GM12878 (cell line): ENCODE measurements around the gene PXDC1. TPM values are rescaled to one million over a fixed set of nuclear protein-coding genes. Genes with fewer than 3 reads are reported as not detected.

Experiments
- CHD2 ChIP-seq: IDR thresholded peaks from 2 replicates; pipeline ENCODE4 v1.6.1; 2011; ENCODE audit warnings: low read depth, low read length, improper control_type of control experiment, borderline replicate concordance
- FOXM1 ChIP-seq: IDR thresholded peaks from 2 replicates; pipeline ENCODE4 v1.6.1; 2012; ENCODE audit warnings: low read depth, mild to moderate bottlenecking, inconsistent platforms, low read length, moderate library complexity
- IRF4 ChIP-seq: IDR thresholded peaks from 2 replicates; pipeline ENCODE4 v1.6.1; 2011; ENCODE audit warnings: low read depth, low read length
- NKRF ChIP-seq: fragments of 450-650 bp; conservative IDR thresholded peaks from 2 replicates; pipeline ENCODE4 v1.6.1; 2017; ENCODE audit warnings: mild to moderate bottlenecking, moderate library complexity
- PKNOX1 ChIP-seq: fragments of 450-650 bp; IDR thresholded peaks from 2 replicates; pipeline ENCODE4 v1.6.1; 2016; ENCODE audit warnings: mild to moderate bottlenecking
- TAF1 ChIP-seq: IDR thresholded peaks from 2 replicates; pipeline ENCODE4 v1.6.1; 2011; ENCODE audit warnings: mild to moderate bottlenecking, low read depth, low read length, borderline replicate concordance
- ZBED1 ChIP-seq: IDR thresholded peaks from 2 replicates; pipeline ENCODE4 v1.6.1; 2016; ENCODE audit warnings: borderline replicate concordance
- polyA plus RNA-seq, 11 experiments: library from polyadenylated mRNA; depleted of rRNA in 4 of 11; unstranded in 6 of 11; stranded (reverse) in 5 of 11; fragments of >200 nt; fragmentation: Nextera tagmentation in 4 of 11; fragmentation: Illumina TruSeq in 1 of 11; extraction: Ambion mirVana in 4 of 11; extraction: Trizol in 1 of 11; gene quantifications; 1 replicate in 1 of 11; 2 replicates in 10 of 11; pipeline versions ENCODE4 v1.2.1 to v1.2.3, GENCODE V29; 2011 to 2016; ENCODE audit warnings: inconsistent platforms in 2 of 11, missing spikeins in 2 of 11, low read depth in 1 of 11
- total RNA-seq, 4 experiments: library from RNA; depleted of rRNA in 3 of 4; stranded (reverse); fragments of >200 nt in 3 of 4; fragmentation: Illumina TruSeq in 1 of 4; extraction: Trizol in 1 of 4; gene quantifications; 2 replicates each; pipeline versions ENCODE4 v1.2.1 to v1.2.3, GENCODE V29; 2013 to 2021
- TF ChIP-seq, protein P1 (sequence below): fragments of 450-650 bp; formaldehyde crosslinking; IDR thresholded peaks from 2 replicates; pipeline ENCODE4 v1.4.0; 2020; ENCODE audit warnings: mild to moderate bottlenecking, moderate library complexity
- TF ChIP-seq, protein P2 (sequence below), 3 experiments: IDR thresholded peaks in 2 of 3; conservative IDR thresholded peaks in 1 of 3; 2 replicates each; pipeline ENCODE4 v1.5.1; 2011; ENCODE audit warnings: low read depth in 3 of 3, low read length in 3 of 3, mild to moderate bottlenecking in 3 of 3, control low read depth in 2 of 3, moderate library complexity in 2 of 3, inconsistent platforms in 1 of 3, mixed read lengths in 1 of 3; ENCODE audit not compliant: control insufficient read depth in 2 of 3, insufficient read depth in 1 of 3; ENCODE audit errors: extremely low read depth in 1 of 3

Gene PXDC1
- total and polyA plus RNA-seq, 10 of the 15 experiments (the other 5 are each of a cell fraction or from before 2014, with no cell fraction given), result 0.03 to 0.72 (median 0.32) TPM; not detected in 2

DNA sequence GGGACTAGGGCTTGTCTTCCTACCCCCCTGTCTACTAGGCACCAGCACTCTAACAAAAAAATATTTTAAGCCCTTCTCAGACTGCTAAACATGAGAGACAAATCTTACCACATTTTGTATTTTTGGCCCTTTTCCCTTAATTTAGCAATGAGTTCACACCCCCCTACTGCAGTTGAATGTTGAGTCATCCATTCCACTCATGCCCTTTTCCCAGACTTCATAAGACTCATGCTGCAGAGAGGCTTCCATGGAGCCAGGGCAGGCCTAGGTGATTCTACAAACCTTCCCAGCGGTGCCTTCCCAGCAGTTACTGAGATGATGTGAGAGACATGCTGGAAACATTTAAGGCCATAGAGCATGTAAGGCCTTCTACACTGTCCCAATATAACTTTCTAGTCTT, 53.9 kb downstream of the PXDC1 start (continued):
- TF ChIP-seq PKNOX1, result no peak
- TF ChIP-seq, protein P1, sequence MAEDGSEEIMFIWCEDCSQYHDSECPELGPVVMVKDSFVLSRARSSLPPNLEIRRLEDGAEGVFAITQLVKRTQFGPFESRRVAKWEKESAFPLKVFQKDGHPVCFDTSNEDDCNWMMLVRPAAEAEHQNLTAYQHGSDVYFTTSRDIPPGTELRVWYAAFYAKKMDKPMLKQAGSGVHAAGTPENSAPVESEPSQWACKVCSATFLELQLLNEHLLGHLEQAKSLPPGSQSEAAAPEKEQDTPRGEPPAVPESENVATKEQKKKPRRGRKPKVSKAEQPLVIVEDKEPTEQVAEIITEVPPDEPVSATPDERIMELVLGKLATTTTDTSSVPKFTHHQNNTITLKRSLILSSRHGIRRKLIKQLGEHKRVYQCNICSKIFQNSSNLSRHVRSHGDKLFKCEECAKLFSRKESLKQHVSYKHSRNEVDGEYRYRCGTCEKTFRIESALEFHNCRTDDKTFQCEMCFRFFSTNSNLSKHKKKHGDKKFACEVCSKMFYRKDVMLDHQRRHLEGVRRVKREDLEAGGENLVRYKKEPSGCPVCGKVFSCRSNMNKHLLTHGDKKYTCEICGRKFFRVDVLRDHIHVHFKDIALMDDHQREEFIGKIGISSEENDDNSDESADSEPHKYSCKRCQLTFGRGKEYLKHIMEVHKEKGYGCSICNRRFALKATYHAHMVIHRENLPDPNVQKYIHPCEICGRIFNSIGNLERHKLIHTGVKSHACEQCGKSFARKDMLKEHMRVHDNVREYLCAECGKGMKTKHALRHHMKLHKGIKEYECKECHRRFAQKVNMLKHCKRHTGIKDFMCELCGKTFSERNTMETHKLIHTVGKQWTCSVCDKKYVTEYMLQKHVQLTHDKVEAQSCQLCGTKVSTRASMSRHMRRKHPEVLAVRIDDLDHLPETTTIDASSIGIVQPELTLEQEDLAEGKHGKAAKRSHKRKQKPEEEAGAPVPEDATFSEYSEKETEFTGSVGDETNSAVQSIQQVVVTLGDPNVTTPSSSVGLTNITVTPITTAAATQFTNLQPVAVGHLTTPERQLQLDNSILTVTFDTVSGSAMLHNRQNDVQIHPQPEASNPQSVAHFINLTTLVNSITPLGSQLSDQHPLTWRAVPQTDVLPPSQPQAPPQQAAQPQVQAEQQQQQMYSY (CRISPR knock-in tag), result no peak
- no peak for TF ChIP-seq FOXM1
- TF ChIP-seq ZBED1, result no peak
- TF ChIP-seq CHD2, result no peak
- TF ChIP-seq IRF4, result no peak
- TF ChIP-seq NKRF, result no peak
- no peak for TF ChIP-seq TAF1
- TF ChIP-seq, protein P2, sequence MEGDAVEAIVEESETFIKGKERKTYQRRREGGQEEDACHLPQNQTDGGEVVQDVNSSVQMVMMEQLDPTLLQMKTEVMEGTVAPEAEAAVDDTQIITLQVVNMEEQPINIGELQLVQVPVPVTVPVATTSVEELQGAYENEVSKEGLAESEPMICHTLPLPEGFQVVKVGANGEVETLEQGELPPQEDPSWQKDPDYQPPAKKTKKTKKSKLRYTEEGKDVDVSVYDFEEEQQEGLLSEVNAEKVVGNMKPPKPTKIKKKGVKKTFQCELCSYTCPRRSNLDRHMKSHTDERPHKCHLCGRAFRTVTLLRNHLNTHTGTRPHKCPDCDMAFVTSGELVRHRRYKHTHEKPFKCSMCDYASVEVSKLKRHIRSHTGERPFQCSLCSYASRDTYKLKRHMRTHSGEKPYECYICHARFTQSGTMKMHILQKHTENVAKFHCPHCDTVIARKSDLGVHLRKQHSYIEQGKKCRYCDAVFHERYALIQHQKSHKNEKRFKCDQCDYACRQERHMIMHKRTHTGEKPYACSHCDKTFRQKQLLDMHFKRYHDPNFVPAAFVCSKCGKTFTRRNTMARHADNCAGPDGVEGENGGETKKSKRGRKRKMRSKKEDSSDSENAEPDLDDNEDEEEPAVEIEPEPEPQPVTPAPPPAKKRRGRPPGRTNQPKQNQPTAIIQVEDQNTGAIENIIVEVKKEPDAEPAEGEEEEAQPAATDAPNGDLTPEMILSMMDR (IDR thresholded peaks at IDR 0.05 in 2 of 3, conservative IDR thresholded peaks at IDR 0.05 in 1 of 3; ENCODE audit: control insufficient read depth in 2 of 3, extremely low read depth in 1 of 3, insufficient read depth in 1 of 3, low read depth in 3 of 3, low read length in 3 of 3), result no peak
